NCI-H128 (cell line): ENCODE data around the gene FMNL2.

Experiments
- DNase-seq: peaks from one replicate; lab custom pipeline; 2025; ENCODE audit not compliant: unreplicated experiment; lab: John Stamatoyannopoulos, UW

The FMNL2 gene

DNA sequence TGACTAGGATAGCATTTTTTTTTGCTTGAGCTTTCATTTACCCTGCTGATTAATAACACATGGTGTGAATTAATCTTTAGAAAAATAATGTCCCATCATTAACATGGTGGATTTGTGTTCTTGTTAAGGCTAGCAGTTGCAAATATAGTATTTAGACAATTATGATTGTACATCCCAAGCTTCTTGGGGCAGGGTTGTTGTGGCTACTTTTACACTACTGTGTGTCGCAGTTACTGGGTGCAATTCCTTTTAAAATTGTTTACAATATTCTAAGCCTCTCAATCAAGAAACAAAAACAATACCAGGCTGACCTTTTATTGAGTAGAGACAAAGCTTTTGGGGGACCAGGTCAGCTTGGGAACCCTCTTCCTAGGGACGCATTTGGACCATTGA is 2.5 kb downstream of the FMNL2 start:
- DNase-seq = no peak

DNA sequence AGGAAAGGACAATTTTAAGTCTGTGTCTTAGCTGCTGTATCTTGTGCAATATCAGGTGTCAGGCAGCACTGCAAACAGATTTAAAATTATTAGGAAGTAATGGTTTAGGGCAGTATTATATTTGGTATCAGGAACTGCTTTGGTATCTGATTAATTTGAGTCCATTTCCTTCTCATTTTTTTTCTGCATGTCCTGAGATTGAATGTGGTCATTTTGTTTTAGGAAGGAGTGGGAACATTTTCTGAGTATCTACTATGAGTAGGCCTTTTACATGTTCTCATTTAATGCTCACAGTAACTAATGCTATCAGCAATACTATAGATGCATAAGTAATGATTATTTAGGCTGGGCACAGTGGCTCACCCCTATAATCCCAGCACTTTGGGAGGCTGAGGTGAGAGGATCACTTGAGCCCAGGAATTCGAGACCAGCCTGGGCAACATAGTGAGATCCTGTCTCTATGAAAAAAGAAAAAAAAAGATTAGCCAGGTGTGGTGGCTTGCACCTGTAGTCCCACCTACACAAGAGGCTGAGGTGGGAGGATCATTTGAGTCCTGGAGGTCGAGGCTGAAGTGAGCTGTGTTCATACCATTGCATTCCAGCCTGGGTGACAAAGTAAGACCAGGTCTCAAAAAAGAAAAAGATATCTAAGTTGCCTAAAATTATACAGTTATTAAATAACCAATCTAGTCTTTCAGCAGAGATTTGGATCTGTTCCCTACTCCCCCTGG is 4.7 kb downstream of the FMNL2 start:
- no peak for DNase-seq

DNA sequence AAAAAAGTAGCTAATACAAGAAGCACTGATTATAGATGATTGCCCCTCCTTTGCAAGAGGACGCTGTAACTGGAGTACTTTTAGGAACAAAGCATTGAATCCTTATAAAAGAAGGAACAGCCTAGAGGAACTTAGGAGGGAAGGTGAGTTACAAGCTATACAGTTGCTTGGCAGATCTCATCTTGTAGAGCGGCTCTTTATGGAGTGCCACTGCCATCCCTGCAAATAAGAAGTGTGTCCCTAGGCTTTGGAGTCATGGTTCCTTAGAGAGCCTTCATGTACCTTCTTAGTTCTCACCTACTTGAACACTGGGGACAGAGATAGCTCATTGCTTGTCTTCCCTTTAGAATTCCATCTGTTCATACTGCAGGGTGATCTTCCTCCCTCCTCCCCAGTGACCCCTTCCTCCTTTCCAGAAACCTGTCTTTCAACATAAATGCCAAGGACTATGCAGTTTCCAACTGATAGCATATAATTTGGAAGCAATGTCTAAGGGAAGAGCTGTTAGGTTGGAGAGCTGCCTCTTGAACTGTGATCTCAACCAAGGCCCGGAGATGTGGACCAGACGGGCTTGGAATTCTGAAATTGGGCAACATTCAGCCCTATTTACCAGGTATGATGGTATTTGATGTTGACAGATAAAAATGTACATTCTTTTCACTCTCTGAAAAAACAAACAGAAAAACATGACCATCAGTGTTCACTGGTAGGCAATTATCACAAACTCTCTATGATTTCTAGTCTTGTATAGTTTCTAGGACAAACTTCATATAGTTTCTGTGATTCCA is 7.5 kb downstream of the FMNL2 start:
- DNase-seq = no peak

DNA sequence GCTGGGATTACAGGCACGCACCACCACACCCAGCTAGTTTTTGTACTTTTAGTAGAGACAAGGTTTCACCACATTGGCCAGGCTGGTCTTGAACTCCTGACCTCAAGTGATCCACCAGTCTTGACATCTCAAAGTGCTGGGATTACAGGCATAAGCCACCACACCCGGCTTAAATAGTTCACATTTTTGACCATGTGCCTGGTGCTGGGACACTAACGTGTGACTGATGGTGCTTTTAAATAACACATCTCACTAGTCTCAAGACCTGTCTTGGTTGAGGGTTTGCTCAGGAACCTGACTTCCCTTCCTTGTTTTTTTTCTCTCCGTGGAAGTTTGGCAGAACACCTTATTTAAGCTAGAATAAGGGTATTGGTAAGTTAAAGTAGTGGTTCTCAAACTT is 8.5 kb downstream of the FMNL2 start:
- no peak for DNase-seq

DNA sequence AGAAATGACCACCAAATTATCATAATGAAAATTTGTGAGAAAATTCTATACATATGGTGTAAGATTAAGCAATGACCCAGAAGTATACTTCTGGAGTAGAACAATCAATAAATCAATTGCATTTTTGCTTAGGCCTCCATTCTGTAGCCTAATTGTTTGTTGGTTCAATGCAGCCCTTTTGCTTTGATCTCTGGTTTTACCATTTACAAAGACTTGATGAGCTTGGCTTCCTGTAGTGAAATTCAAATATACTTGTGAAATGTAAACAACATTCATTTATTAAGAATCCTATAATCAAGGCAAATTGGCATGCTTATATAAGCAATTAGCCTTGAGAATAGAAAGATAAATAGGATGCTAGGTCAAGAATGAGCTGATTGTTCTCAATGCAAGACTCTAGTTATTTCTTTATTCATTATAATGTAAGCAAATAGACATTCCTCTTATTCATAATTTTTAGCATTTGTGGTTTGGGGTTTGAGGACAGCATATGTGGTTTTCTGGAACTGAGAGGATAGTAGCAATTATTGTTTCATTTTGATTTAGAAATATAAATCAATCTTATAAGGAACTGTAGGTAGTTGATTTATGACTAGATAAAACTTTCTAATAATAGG is 9.7 kb downstream of the FMNL2 start:
- DNase-seq = no peak

DNA sequence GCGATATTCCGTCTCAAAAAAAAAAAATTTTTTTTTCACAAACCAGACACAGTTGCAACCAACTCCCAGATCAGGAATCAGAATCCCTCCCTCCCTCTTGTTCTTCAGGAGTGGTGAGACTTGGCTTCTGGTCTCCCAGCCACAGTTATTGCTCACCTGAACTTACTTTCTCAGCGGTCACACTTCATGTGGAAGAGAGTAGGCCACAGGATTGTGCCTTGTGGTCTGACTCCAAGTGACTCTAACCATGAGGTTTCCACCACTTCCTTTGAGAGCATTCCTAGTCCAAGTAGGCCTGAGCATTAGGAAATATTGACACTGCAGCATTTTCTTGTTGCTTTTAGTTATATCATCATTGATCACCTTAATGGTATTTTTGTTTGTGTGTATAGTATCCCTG is 12.1 kb downstream of the FMNL2 start:
- no peak for DNase-seq

DNA sequence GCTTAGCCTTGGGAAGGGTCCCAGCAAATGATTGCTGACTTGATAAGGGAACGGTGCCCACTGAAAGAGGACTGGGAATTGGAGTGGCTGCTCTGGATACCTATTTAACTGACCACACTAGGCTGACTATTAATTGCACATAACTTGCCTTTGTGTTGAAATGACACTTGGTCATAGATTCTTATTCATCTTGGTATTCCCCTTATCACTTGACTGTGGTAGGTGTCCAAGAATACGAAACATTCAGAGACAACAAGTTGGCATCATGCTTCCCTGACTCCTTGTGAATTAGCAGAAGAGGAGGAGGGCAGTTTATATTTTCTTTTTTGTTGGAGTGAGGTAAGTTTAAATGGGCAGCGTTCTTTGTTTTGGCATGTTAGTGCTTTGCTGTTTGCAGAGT is 13.4 kb downstream of the FMNL2 start:
- DNase-seq = no peak

DNA sequence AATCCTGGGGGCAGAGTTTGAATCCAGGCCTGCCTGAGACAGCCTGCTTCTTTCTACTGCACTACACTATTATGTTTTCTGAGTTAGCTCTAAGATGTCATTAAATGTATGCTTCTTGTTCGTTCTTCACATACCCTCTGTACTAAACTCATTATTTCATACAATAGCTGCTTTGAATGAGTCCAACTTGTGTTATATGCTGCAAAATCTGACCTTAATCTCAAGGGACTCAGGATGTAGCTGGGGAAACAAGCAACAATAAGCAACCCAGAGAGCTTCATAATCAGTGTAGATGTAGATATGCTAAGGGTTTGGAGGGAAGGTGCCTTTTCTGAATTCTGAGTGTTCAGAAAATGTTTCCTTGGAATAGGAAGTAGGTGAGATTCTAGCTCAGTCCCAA is 14.4 kb downstream of the FMNL2 start:
- DNase-seq = no peak

DNA sequence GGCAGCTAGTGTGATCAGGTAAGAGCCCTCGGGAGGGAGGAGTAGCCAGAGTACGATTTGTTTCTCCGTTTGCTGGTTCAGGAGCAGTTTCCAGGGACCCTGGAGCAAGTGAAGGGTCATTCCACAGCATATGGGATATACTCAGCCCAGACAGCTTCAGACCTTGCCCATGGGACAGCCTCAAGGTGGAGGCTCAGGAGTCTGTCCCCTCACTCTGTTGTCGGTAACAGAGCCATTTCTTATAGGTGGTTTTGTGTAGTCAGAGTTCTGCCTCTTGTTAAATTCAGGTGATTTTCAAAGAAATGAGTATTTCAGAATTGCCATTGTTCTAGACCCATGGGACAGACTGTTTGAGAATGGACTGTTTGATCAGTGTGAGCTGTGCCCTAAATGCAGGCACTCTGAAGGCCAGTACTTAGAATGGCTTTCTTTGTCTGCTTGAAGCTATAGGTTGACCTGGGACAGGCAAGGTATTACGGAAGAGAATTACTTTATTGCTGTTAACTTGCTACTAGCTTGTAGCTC is 15.2 kb downstream of the FMNL2 start:
- DNase-seq = no peak

DNA sequence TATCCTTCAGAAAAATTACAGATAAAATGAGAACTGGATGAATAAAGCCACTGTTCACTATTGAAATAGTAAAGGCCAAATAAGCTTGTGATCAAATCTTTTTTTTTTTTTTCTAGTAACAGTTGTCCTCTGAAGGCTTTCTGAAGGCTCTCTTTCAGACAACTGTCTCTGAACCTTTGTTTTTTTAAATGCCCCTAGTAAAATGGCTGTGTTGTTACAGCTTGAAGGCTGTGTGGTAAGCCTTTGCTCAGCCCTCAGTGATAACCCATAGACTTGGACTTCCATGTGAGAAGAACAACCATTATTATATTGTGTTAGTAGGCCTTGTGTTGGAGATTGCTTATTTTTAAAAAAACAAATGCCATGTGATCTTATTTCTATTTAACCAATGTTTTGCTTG is 17.6 kb downstream of the FMNL2 start:
- no peak for DNase-seq

DNA sequence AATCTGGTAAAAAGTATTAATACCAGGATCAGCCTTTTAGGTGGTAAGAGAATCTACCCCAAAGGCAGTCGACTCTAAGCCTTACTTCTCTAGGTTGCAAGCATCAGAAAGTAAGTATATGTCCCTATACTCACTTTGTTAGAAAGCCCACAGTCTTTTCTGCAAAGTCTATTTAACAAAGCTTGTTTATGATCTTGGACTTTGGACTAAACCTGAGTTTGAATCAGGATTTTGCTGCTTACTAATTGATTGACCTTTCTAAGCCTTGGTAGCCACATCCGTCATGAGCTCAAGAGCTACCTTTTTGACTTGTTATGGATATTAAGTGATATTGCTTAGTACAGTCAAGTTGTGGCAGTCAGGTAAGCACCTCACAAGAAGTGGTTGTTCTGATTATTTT is 18.4 kb downstream of the FMNL2 start:
- no peak for DNase-seq

DNA sequence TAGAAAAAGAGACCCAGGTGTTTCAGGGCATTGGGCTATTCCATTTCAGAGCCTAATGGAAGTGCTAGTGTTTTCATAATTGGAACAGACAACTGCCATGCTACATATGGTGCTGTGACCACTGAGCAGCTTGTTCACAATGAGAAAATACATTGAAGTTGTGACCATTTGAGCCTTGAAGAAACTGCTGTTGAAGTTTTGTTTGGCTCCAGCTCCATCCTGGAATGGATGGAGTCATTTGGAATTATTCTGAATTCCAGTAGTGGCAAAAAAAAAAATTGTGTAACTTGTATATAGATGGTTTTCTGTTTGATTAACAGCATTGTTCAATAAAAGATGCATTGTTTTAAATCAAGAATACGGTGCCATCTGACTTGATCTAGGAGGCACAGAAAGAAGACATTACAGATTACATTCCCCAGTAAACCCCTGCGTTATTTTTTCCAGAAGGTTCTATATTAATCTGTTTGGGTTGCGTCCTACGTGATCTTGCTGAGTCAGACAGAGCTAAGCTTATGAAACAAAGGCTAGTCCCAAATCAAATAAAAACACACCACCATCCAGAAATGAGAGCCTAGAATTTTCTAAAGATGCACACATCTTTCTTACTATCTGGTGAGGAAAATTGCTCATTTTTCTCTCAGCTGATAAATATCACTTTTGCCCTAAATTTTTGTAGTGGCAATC is 19.2 kb downstream of the FMNL2 start:
- DNase-seq = no peak

DNA sequence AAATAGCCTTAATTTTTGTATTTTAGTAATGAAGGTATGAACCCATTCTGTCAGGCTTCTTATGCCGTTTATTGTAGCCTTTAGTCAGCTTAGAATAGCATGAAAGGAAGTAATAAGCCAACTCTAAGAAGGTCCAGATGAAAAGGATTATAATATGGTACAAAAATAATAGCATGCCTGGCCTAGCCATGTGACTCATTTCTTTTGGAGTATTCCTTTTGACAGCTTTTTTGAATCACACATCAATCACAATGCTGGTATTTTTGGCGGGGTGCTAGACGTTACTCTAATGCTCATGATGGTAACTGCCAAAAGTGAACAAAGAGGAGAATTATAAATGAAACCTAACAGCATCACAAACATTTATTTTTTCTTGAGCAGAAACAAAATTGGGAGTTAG is 19.9 kb downstream of the FMNL2 start:
- DNase-seq = no peak

DNA sequence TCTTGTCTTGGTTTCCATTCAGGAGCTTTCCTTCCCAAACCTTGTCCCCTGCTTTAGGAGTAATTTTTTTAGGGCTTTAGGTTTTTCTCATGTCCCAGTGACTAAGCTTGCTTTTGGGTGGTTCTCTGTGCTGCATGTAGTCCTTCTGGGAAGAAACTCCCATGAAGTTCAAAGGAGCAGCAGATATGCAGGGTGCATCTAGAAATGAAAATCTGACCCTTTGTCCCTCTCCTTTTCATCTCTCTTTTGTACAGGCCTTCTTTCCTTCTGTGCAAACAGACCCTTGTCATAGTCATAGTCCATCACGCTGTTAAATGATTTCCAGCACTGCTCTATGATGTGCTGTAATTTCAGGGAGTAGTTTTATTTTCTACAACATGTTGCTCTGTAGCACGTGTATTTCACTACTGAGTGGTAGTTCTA is 20.4 kb downstream of the FMNL2 start:
- DNase-seq = no peak

DNA sequence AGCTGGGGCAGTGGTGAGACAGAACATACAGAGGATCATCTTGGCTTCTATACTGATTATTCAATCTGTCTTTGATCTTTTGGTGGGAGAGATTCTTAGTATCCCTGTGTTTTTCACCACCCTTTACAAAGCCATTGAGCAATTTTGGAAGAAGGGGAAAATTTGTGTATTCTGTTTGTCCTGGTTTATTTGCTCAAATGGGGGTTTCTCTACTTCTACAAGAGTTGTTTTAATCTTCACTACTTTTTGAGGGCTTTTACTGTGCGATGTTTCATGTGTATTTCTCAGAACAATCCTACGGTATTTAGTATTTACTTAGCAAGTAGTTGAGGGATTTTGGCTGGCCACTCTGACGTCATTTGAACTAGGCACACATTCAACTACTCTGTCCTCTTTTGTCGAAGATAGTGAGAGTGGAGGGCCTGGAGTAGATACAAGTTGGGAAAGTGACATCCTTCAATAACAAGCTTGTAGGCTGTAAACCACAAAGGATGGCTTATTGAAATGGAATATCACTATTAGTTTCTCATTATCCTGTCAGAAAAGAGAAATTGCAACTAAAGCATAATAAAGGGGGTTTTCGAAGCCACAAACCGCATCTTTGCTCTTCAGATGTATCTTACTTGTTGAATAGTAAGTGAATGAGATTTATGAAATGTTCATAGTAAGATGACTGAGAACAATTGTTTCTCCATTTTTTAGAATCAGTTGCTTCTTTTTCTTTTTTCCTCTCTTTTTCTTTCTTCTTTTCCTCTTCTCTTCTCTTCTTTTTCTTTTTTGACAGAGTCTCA is 24.8 kb downstream of the FMNL2 start:
- DNase-seq = no peak

DNA sequence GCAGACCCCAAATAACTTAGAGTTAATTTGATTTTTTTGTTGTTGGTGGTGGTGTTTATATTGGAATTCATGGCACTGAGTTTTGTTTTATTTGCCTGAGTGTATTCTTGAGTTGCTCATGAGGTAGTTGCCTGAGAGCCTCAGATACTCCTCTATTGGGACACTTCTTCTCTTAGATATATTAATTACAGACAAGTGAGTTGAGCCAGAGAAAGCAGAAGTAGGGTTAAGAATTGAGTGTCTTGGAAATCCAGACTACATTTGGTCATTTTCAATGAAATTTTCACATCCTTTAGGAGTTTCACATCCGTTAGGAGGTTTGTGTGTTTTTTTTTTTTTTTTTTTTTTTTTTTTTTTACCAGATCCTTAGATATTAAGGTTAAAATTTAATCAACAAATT is 29.0 kb downstream of the FMNL2 start:
- no peak for DNase-seq

DNA sequence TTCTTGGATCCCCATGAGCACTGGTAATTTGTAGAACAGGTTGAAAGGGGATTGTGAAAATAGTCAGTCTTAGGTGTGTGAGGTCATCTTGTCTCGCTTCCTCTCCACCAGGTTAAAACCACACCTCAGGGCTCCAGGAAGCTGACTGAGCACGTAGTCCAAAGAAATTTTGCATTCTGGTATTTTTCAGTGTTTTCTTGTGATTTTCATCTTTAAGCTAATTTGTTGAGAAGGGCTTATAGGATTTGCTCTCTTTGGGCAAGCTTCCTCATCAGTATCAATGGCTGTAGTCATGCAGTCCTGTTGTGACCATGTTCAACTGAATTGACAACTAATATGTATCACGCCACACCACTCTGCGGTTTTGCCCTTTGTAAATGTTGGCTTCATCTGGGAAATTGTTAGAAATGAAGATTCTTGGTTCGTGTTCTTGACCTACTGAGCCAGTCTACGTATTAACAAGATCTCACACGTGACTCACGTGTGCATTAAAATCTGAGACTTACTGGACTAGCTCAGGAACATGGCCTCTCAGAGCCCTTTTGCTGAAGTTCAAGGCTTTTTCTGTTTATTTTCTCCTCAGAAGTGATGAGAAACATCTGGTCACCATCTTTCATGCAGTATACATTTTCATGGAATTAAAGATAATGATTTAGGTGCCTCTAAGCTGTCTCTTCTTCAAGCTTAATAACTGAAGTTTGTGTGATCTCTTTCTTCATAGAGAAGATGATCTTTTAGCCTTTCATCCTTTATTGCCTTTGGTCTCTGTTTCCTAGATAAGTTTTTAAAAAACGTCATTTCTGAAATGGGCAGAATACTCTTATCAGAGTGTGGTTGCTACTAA is 32.8 kb downstream of the FMNL2 start:
- DNase-seq = no peak

DNA sequence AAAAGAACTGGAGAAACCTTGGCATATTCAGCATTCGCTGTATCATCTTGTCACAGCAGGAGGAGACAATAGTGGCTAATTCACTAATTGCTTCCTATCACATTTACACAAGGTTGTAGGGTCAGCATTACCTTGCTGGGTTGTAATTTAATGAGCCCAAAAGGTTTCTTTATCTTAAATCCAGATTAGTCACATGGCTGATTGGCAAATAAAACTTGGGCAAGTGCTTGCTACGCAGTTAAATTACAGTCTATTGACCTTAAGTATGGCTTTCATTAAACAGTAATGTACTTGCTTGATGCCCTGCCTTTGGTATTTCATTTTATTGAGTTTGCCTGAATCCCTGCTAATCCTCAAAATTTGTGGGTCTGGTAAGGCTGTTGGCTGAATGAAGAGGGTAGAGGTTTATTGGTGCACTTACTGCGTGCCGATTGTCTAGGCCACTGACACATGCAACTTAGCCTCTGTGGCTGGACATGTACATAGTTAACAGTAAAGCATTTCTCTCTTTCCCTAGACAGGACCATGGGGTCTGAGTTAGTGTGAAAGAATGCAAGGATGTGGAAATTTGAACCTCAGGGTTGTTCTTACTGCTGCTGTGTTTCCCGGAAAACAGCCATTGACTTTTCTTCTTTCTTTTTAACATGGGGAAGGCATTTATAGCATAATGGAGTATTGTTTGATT is 34.3 kb downstream of the FMNL2 start:
- no peak for DNase-seq

DNA sequence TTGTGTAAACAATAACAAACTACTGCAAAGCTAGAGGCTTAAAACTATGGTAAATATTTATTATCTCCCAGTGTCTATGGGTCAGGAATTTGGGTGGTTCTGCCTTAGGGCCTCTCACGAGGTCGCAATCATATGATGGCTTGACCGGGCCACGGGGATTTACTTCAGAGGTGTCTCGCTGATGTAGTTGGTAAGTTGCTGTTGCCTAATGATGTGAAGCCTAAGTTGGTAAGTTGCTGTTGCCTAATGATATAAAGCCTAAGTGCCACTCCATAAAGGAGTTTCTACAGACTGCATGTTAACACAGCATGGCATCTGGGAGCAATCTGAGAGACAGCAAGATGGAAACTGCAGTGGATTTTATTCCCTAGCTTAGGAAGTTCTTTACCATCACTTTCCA is 35.8 kb downstream of the FMNL2 start:
- DNase-seq = no peak
